ENCODE results near the gene JAKMIP2. TPM values are rescaled to one million over a fixed set of nuclear protein-coding genes. Genes with fewer than 3 reads are reported as not detected.

JAKMIP2 gene
- total RNA-seq, 1 donor from 2014 or later: 0.49 TPM

- Histone ChIP-seq H3K4me1 (no peaks in the 10 kb centered on the region), H3K27me3 (no peaks in the 10 kb centered on the region), H3K36me3 (no peaks in the 10 kb centered on the region), H3K4me3 (no peak overlapping the region), H3K9me3 (no peaks in the 10 kb centered on the region), H3K27ac (no peak overlapping the region)
- no peak for DNase-seq (ENCODE audit: extremely low spot score in 2 of 2)
- intact Hi-C loops (cut with DNase I): no loop called here
- TF ChIP-seq POLR2AphosphoS5 (IDR thresholded peaks at IDR 0.05; ENCODE audit: insufficient read depth in 1 of 2, low read depth in 1 of 2) (no peak), CTCF (IDR thresholded peaks at IDR 0.05) (no peak), POLR2A (IDR thresholded peaks at IDR 0.05) (no peak)
Observed at GRCh38 chr5:147564124-147564486, 218.4 kb downstream of the JAKMIP2 start.

- intact Hi-C loops (cut with DNase I): no loop called here
- DNase-seq (ENCODE audit: extremely low spot score in 2 of 2): no peak
- Histone ChIP-seq H3K36me3 (no peaks in the 10 kb centered on the region), H3K4me3 (no peak overlapping the region), H3K27me3 (no peaks in the 10 kb centered on the region), H3K27ac (no peak overlapping the region), H3K9me3 (no peaks in the 10 kb centered on the region), H3K4me1 (no peaks in the 10 kb centered on the region)
- TF ChIP-seq POLR2AphosphoS5 (IDR thresholded peaks at IDR 0.05; ENCODE audit: insufficient read depth in 1 of 2, low read depth in 1 of 2) (no peak), CTCF (IDR thresholded peaks at IDR 0.05) (no peak), POLR2A (IDR thresholded peaks at IDR 0.05) (no peak)
Observed at GRCh38 chr5:147563466-147564123, 218.9 kb downstream of the JAKMIP2 start.

- Histone ChIP-seq H3K4me3 (no peak overlapping the region), H3K36me3 (no peaks in the 10 kb centered on the region), H3K9me3 (no peaks in the 10 kb centered on the region), H3K27me3 (no peaks in the 10 kb centered on the region), H3K4me1 (no peaks in the 10 kb centered on the region), H3K27ac (no peak overlapping the region)
- intact Hi-C loops (cut with DNase I): no loop called here
- TF ChIP-seq CTCF (IDR thresholded peaks at IDR 0.05) (no peak), POLR2AphosphoS5 (IDR thresholded peaks at IDR 0.05; ENCODE audit: insufficient read depth in 1 of 2, low read depth in 1 of 2) (no peak), POLR2A (IDR thresholded peaks at IDR 0.05) (no peak)
- DNase-seq (ENCODE audit: extremely low spot score in 2 of 2): no peak
Observed at GRCh38 chr5:147561435-147561834, 221.1 kb downstream of the JAKMIP2 start.

GRCh38 chr5:147560718-147561331 lies 221.7 kb downstream of the JAKMIP2 start:
- Histone ChIP-seq H3K36me3 (no peaks in the 10 kb centered on the region), H3K27ac (no peak overlapping the region), H3K4me3 (no peak overlapping the region), H3K9me3 (no peaks in the 10 kb centered on the region), H3K4me1 (peaks cover 4% of the 10 kb centered on the region), H3K27me3 (no peaks in the 10 kb centered on the region)
- TF ChIP-seq POLR2AphosphoS5 (IDR thresholded peaks at IDR 0.05; ENCODE audit: insufficient read depth in 1 of 2, low read depth in 1 of 2) (no peak), POLR2A (IDR thresholded peaks at IDR 0.05) (no peak), CTCF (IDR thresholded peaks at IDR 0.05) (no peak)
- intact Hi-C loops (cut with DNase I): no loop called here
- DNase-seq (ENCODE audit: extremely low spot score in 2 of 2): no peak

GRCh38 chr5:147559749-147560148 lies 222.8 kb downstream of the JAKMIP2 start:
- Histone ChIP-seq H3K4me1 (peaks cover 14% of the 10 kb centered on the region), H3K4me3 (no peak overlapping the region), H3K27me3 (no peaks in the 10 kb centered on the region), H3K36me3 (no peaks in the 10 kb centered on the region), H3K9me3 (no peaks in the 10 kb centered on the region), H3K27ac (no peak overlapping the region)
- TF ChIP-seq CTCF (IDR thresholded peaks at IDR 0.05): no peak
- TF ChIP-seq POLR2A (IDR thresholded peaks at IDR 0.05): no peak
- TF ChIP-seq POLR2AphosphoS5 (IDR thresholded peaks at IDR 0.05; ENCODE audit: insufficient read depth in 1 of 2, low read depth in 1 of 2): no peak
- intact Hi-C loops (cut with DNase I): loop anchor here (2.0 kb wide), 1 partner anchor 105 kb away; no protein-coding TSS in a partner anchor
- DNase-seq (ENCODE audit: extremely low spot score in 2 of 2): no peak
